ENCODE data around the gene NVL.

NVL gene

GRCh38 chr1:224317383-224318045, 12.5 kb downstream of the NVL start (continued):
- TF ChIP-seq ZSCAN5A (tag by site-specific recombination; IDR thresholded peaks at IDR 0.05) (no peak), SCRT2 (tag by site-specific recombination; IDR thresholded peaks at IDR 0.05) (no peak), ZNF449 (tag by site-specific recombination; IDR thresholded peaks at IDR 0.05) (peak; percentile 30; the same call in 1 of the 2 replicates), ZNF768 (tag by site-specific recombination; IDR thresholded peaks at IDR 0.05) (no peak), WT1 (tag by site-specific recombination; IDR thresholded peaks at IDR 0.05) (peak; percentile 67; the same call in 1 of the 2 replicates), RBAK (tag by site-specific recombination; IDR thresholded peaks at IDR 0.05) (no peak), ZSCAN16 (tag by site-specific recombination; IDR thresholded peaks at IDR 0.05) (peak; percentile 64; the same call in 1 of the 2 replicates), ZNF426 (tag by site-specific recombination; IDR thresholded peaks at IDR 0.05) (no peak), ZNF843 (tag by site-specific recombination; IDR thresholded peaks at IDR 0.05) (peak; percentile 99), ZSCAN23 (tag by site-specific recombination; IDR thresholded peaks at IDR 0.05) (no peak), MYNN (tag by site-specific recombination; IDR thresholded peaks at IDR 0.05; ENCODE audit: borderline replicate concordance) (no peak), SP2 (tag by site-specific recombination; IDR thresholded peaks at IDR 0.05) (no peak), ZNF394 (tag by site-specific recombination; IDR thresholded peaks at IDR 0.05; ENCODE audit: borderline replicate concordance) (no peak), ZBTB6 (tag by site-specific recombination; IDR thresholded peaks at IDR 0.05) (no peak), ZNF280C (tag by site-specific recombination; IDR thresholded peaks at IDR 0.05) (no peak), ZNF10 (tag by site-specific recombination; IDR thresholded peaks at IDR 0.05) (peak; percentile 85), GLI2 (tag by site-specific recombination; IDR thresholded peaks at IDR 0.05; ENCODE audit: borderline replicate concordance, low read depth) (peak; percentile 65; the same call in 1 of the 2 replicates), ZNF354C (tag by site-specific recombination; IDR thresholded peaks at IDR 0.05; ENCODE audit: borderline replicate concordance, low read depth) (no peak), ZNF2 (tag by site-specific recombination; IDR thresholded peaks at IDR 0.05) (peak; percentile 55; the same call in 1 of the 2 replicates), ZNF658 (tag by site-specific recombination; IDR thresholded peaks at IDR 0.05) (no peak), ZNF664 (tag by site-specific recombination; IDR thresholded peaks at IDR 0.05) (no peak), ZNF473 (tag by site-specific recombination; IDR thresholded peaks at IDR 0.05) (no peak), ZNF114 (tag by site-specific recombination; IDR thresholded peaks at IDR 0.05) (no peak), ZNF18 (tag by site-specific recombination; IDR thresholded peaks at IDR 0.05) (peak; percentile 91), ZNF561 (tag by site-specific recombination; IDR thresholded peaks at IDR 0.05; ENCODE audit: borderline replicate concordance) (peak; percentile 90; the same call in 1 of the 2 replicates), BCL11B (tag by site-specific recombination; IDR thresholded peaks at IDR 0.05; ENCODE audit: low read depth) (peak; percentile 92), ZNF24 (tag by site-specific recombination; IDR thresholded peaks at IDR 0.05) (peak; percentile 75; the same call in 1 of the 2 replicates), ZNF585B (tag by site-specific recombination; IDR thresholded peaks at IDR 0.05) (no peak), GLIS1 (tag by site-specific recombination; IDR thresholded peaks at IDR 0.05) (peak; percentile 84), ZNF48 (tag by site-specific recombination; IDR thresholded peaks at IDR 0.05) (no peak), TCF7L2 (IDR thresholded peaks at IDR 0.05; ENCODE audit: borderline replicate concordance, low read depth, low read length) (peak; percentile 32; the same call in 1 of the 2 replicates), ZNF596 (tag by site-specific recombination; IDR thresholded peaks at IDR 0.05) (peak; percentile 85), FEZF1 (tag by site-specific recombination; IDR thresholded peaks at IDR 0.05) (peak; percentile 100)

Measured in HEK293 (cell line).